BE2C (cell line): Measurements from ENCODE around the gene ADGRA3.
"Not testable (repeated sequence)": the region's sequence is repeated elsewhere in the genome, so short reads cannot be mapped to it uniquely, and the experiment has no call there.

Source experiments
- DNase-seq: peaks from one replicate; pipeline ENCODE4 v3.0.0-alpha.2; 2020
- H3K27me3 ChIP-seq: fragments of 250-450 bp; sonication (Bioruptor Pico); 2 replicates; pipeline ENCODE4 v1.5.1; 2020; ENCODE audit warnings: mild to moderate bottlenecking
- H3K36me3 ChIP-seq: fragments of 250-450 bp; sonication (Bioruptor Pico); 2 replicates; pipeline ENCODE4 v1.5.1; 2020; ENCODE audit warnings: mild to moderate bottlenecking
- H3K4me1 ChIP-seq: fragments of 250-450 bp; sonication (Bioruptor Pico); 2 replicates; pipeline ENCODE4 v1.5.1; 2020
- H3K4me3 ChIP-seq: 2 replicates; pipeline ENCODE4 v1.5.1; 2011; ENCODE audit warnings: low read depth, low read length
- H3K9me3 ChIP-seq: fragments of 250-450 bp; sonication (Bioruptor Pico); 2 replicates; pipeline ENCODE4 v1.5.1; 2020
- TF ChIP-seq, protein P1 (sequence below): IDR thresholded peaks from 2 replicates; pipeline ENCODE4 v1.5.1; 2012; ENCODE audit warnings: mild to moderate bottlenecking, low read depth, low read length

The ADGRA3 gene

DNA sequence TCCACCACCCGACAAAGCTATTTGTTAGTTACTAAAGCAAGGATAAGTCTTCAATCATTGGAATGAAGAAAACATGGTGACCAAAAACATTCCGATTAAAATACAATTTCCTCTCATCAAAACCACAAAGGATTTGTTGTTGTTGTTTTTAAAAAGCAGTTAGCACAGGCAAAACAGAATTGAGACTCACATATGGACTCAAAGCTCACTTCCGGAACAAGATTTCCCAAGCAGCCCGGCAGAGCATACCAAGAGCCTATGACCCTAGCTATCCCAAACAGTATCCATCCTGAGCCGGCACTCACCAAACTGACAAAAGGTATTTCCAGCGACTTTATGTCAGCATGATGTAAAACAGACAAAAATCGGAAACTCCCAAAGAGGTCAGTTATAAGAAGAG is 39.9 kb downstream of the ADGRA3 start:
- no peaks in the 10 kb centered on the region for H3K4me1 ChIP-seq
- no peaks in the 10 kb centered on the region for H3K27me3 ChIP-seq
- TF ChIP-seq, protein P1, sequence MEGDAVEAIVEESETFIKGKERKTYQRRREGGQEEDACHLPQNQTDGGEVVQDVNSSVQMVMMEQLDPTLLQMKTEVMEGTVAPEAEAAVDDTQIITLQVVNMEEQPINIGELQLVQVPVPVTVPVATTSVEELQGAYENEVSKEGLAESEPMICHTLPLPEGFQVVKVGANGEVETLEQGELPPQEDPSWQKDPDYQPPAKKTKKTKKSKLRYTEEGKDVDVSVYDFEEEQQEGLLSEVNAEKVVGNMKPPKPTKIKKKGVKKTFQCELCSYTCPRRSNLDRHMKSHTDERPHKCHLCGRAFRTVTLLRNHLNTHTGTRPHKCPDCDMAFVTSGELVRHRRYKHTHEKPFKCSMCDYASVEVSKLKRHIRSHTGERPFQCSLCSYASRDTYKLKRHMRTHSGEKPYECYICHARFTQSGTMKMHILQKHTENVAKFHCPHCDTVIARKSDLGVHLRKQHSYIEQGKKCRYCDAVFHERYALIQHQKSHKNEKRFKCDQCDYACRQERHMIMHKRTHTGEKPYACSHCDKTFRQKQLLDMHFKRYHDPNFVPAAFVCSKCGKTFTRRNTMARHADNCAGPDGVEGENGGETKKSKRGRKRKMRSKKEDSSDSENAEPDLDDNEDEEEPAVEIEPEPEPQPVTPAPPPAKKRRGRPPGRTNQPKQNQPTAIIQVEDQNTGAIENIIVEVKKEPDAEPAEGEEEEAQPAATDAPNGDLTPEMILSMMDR = no peak
- H3K4me3 ChIP-seq = no peak overlapping the region
- H3K9me3 ChIP-seq = no peaks in the 10 kb centered on the region
- DNase-seq = no peak
- H3K36me3 ChIP-seq = peaks cover 3% of the 10 kb centered on the region; the same call in 1 of the 2 replicates

DNA sequence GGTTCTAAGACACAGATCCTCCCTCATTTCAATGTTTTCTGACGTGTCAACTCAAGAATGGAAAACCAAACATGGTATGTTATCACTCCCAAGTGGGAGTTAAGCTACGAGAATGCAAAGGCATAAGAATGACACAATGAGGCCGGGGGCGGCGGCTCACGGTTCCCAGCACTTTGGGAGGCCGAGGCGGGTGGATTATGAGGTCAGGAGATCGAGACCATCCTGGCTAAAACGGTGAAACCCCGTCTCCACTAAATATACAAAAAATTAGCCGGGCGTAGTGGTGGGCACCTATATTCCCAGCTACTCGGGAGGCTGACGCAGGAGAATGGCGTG is 40.6 kb downstream of the ADGRA3 start:
- H3K36me3 ChIP-seq, H3K4me1 ChIP-seq, H3K9me3 ChIP-seq, DNase-seq, H3K27me3 ChIP-seq, H3K4me3 ChIP-seq: not testable (repeated sequence)

DNA sequence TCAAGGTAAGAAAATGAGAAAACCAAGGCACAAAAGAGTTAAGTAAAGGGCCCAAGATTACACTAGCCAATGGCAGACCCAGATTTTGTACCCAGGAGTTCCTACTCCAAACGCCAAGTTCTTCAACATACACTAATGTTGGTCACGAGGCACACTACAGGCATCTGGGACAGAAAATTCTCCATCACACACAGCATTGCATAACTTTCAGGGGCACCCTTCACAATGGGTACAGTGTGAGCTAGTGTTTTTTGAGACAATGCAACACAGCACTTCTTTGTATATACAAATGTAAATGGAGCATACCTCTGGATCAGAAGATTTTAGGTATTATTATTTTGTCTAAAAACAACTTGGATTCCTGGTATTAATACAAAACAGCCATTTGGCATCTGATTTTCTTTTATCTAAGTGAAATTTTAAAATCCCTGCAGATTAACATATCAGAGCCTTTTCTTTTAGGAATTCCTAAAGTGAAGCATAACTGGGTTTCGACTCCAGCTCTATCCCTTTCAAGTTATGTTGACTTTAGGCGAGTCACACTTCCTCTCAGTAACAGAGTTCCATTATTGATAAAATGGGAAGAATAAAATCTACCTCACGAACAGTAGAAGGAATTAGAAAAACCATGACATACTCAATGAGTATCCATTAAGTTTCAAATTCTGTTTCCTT is 41.1 kb downstream of the ADGRA3 start:
- Histone ChIP-seq H3K9me3 (no peaks in the 10 kb centered on the region), H3K4me1 (no peaks in the 10 kb centered on the region), H3K36me3 (peaks cover under 1% of the 10 kb centered on the region; the same call in 1 of the 2 replicates), H3K4me3 (no peak overlapping the region), H3K27me3 (no peaks in the 10 kb centered on the region)
- TF ChIP-seq, protein P1 = no peak
- no peak for DNase-seq

DNA sequence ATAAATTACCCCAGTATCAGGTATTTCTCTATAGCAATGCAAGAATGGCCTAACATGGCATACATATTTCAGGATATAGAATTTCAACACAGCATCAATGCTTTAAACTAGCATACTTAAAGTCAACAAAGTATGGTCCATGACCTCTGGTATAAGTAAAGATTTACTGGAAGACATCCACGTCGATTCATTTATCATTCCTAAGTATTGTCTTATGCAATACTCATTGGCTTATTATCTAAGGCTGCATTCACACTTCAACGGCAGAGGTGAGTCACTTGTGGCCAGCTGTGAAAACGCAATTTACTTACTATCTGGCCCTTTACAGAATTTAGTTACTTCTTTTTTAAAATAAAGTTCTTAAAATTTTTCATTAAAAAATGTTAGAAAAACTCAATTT is 42.6 kb downstream of the ADGRA3 start:
- TF ChIP-seq, protein P1 = no peak

DNA sequence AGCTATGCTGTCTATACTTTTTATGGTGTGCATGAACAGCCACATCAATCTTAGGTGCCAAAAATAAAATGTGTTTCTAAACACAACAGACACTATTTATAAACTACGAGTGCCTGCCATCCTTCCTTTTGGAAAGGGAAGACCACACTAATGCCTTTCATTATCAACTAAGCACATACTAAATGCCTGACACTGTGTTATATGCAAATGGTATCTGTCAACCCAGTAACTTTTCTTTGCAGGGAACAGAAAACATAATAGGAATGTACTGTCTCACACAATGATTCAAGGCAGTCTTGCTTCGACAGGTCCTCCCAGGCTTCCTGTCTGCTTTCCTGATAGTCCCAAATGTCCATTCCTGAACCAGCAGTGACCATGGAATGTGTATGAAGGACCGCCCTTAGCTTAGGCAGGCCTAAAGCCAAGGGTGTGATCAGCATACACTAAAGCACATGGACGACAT is 43.8 kb downstream of the ADGRA3 start:
- TF ChIP-seq, protein P1 = no peak
- DNase-seq = no peak
- no peaks in the 10 kb centered on the region for H3K9me3 ChIP-seq
- no peaks in the 10 kb centered on the region for H3K27me3 ChIP-seq
- no peak overlapping the region for H3K4me3 ChIP-seq
- H3K36me3 ChIP-seq = no peaks in the 10 kb centered on the region; the same call in 1 of the 2 replicates
- H3K4me1 ChIP-seq = no peaks in the 10 kb centered on the region

More for the DNA sequence above, 42.6 kb downstream of the ADGRA3 start:
- DNase-seq = no peak
- Histone ChIP-seq H3K27me3 (no peaks in the 10 kb centered on the region), H3K4me3 (no peak overlapping the region), H3K9me3 (no peaks in the 10 kb centered on the region), H3K4me1 (no peaks in the 10 kb centered on the region), H3K36me3 (no peaks in the 10 kb centered on the region; the same call in 1 of the 2 replicates)

DNA sequence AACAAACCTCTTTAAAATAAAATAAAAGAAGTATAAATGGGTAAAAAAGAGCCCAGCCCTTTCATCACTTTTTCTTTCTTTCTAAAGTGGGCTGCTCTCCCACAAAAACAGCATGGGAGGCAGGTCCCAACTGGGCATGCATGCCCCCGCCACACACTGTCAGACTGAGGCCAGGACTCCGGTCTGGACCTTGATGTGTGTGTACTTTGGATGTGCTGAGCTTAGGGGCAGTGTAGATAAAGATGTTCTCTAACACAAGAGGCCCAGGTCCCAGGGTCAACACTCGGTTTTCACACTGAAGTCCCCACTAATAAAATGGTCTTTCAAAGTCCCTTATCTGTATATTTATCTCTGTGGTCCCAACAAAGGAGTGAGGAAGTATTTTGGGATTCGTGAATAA is 44.4 kb downstream of the ADGRA3 start:
- Histone ChIP-seq H3K4me3 (no peak overlapping the region), H3K36me3 (no peaks in the 10 kb centered on the region; the same call in 1 of the 2 replicates), H3K4me1 (no peaks in the 10 kb centered on the region), H3K9me3 (no peaks in the 10 kb centered on the region), H3K27me3 (no peaks in the 10 kb centered on the region)
- TF ChIP-seq, protein P1 = no peak
- DNase-seq = no peak
